MCF 10A (cell line): ENCODE results near the gene ZNFX1. TPM values are rescaled to one million over a fixed set of nuclear protein-coding genes. Genes with fewer than 3 reads are reported as not detected.

Experiments used
- BruUV-seq: library from RNA; stranded (reverse); fragments of 400-500 nt; replicated peaks from 2 replicates; lab custom pipeline; 2021; lab: Mats Ljungman, UMichigan
- CTCF ChIA-PET: fragments of 300-600 bp; sonication (Branson Sonifier 250); formaldehyde crosslinking; extraction: SDS; loops from one replicate; lab custom pipeline; 2021; ENCODE audit warnings: antibody characterized with exemption, inconsistent platforms; lab: Yijun Ruan, JAX
- POLR2A ChIA-PET: fragments of 300-600, 350-650 bp; sonication (Branson Sonifier 250); formaldehyde crosslinking; extraction: SDS; loops from one replicate; lab custom pipeline; 2020; ENCODE audit warnings: antibody characterized with exemption, inconsistent platforms; lab: Yijun Ruan, JAX
- DNase-seq: peaks from one replicate; pipeline ENCODE4 v3.0.0-alpha.2; 2018; ENCODE audit not compliant: unreplicated experiment
- H3K27ac Mint-ChIP-seq: one replicate; pipeline ENCODE4 v1.8.0; 2022; ENCODE audit warnings: mild to moderate bottlenecking, low read depth, mixed read lengths; ENCODE audit not compliant: unreplicated experiment
- H3K27me3 Mint-ChIP-seq: one replicate; pipeline ENCODE4 v1.8.0; 2022; ENCODE audit warnings: mixed read lengths; ENCODE audit not compliant: insufficient read depth, unreplicated experiment
- H3K36me3 Mint-ChIP-seq: one replicate; pipeline ENCODE4 v1.8.0; 2022; ENCODE audit warnings: mild to moderate bottlenecking, moderate library complexity, mixed read lengths; ENCODE audit not compliant: insufficient read depth, unreplicated experiment
- H3K4me1 Mint-ChIP-seq: one replicate; pipeline ENCODE4 v1.8.0; 2022; ENCODE audit warnings: mixed read lengths; ENCODE audit not compliant: insufficient read depth, unreplicated experiment
- H3K4me3 Mint-ChIP-seq: one replicate; pipeline ENCODE4 v1.8.0; 2022; ENCODE audit warnings: mild to moderate bottlenecking, moderate library complexity, mixed read lengths; ENCODE audit not compliant: unreplicated experiment
- H3K9me3 Mint-ChIP-seq: one replicate; pipeline ENCODE4 v1.8.0; 2022; ENCODE audit warnings: mixed read lengths; ENCODE audit not compliant: unreplicated experiment
- CTCF ChIP-seq: fragments of 200-600 bp; IDR thresholded peaks from one replicate; pipeline ENCODE4 v1.8.0; 2022; ENCODE audit warnings: antibody characterized with exemption, mild to moderate bottlenecking; ENCODE audit not compliant: unreplicated experiment
- intact Hi-C: fragments of 100-400 bp; cut with micrococcal nuclease; formaldehyde crosslinking; loops from 2 replicates; pipeline ENCODE4 v1.14.1; 2022
- total RNA-seq: library from RNA; stranded (reverse); gene quantifications from 2 replicates; pipeline ENCODE4 v1.2.3, GENCODE V29; 2022

ZNFX1 gene
- total RNA-seq, 1 experiment from 2014 or later = 24.3 TPM

- peak overlapping the region; percentile 96 for H3K27ac Mint-ChIP-seq
- no peak for TF ChIP-seq CTCF
- POLR2A ChIA-PET = interaction anchor here (0.5 to 8.8 kb wide), 25 partner anchors 9 to 1920 kb away, joined by 3 to 170 read pairs (median 4); partner anchors contain the start of genes CSE1L, DDX27 and STAU1
- peaks cover 70% of the 10 kb centered on the region for H3K4me1 Mint-ChIP-seq
- intact Hi-C loops = loop anchor here (5.0 kb wide), 1 partner anchor 42 kb away; no protein-coding TSS in a partner anchor
- peaks cover 86% of the 10 kb centered on the region for H3K36me3 Mint-ChIP-seq
- peak; percentile 16 for DNase-seq
- H3K4me3 Mint-ChIP-seq = peak overlapping the region; percentile 81
- H3K9me3 Mint-ChIP-seq = no peaks in the 10 kb centered on the region
- CTCF ChIA-PET = interaction anchor here (0.6 to 0.7 kb wide), 4 partner anchors 34 to 256 kb away, joined by 3 to 4 read pairs (median 3); no protein-coding TSS in a partner anchor
- TSS peak; percentile 75 for BruUV-seq
- no peaks in the 10 kb centered on the region for H3K27me3 Mint-ChIP-seq
Measured at GRCh38 chr20:49280463-49281058, 2.7 kb upstream of the ZNFX1 start.

- POLR2A ChIA-PET = interaction anchor here (0.5 to 8.8 kb wide), 30 partner anchors 9 to 1919 kb away, joined by 3 to 170 read pairs (median 4); partner anchors contain the start of genes CSE1L, DDX27, SPATA2 and STAU1
- CTCF ChIA-PET = interaction anchor here (0.7 kb wide), 2 partner anchors 33 to 257 kb away, joined by 3 to 4 read pairs; no protein-coding TSS in a partner anchor
- BruUV-seq = no TSS peak
- no peaks in the 10 kb centered on the region for H3K27me3 Mint-ChIP-seq
- H3K36me3 Mint-ChIP-seq = peaks cover 86% of the 10 kb centered on the region
- peak overlapping the region; percentile 81 for H3K4me3 Mint-ChIP-seq
- no peaks in the 10 kb centered on the region for H3K9me3 Mint-ChIP-seq
- peak; percentile 28 for DNase-seq
- peak overlapping the region; percentile 96 for H3K27ac Mint-ChIP-seq
- intact Hi-C loops = loop anchor here (2.0 to 5.0 kb wide), 2 partner anchors 33 to 42 kb away; no protein-coding TSS in a partner anchor
- no peak for TF ChIP-seq CTCF
- peaks cover 67% of the 10 kb centered on the region for H3K4me1 Mint-ChIP-seq
Measured at GRCh38 chr20:49279677-49280462, 2.0 kb upstream of the ZNFX1 start.

- CTCF ChIA-PET = no interaction called here
- H3K4me1 Mint-ChIP-seq = peaks cover 58% of the 10 kb centered on the region
- intact Hi-C loops = loop anchor here (2.0 kb wide), 1 partner anchor 32 kb away; no protein-coding TSS in a partner anchor
Measured at GRCh38 chr20:49278818-49279676, 1.2 kb upstream of the ZNFX1 start.

More at GRCh38 chr20:49278818-49279676, 1.2 kb upstream of the ZNFX1 start:
- POLR2A ChIA-PET = interaction anchor here (0.6 to 8.8 kb wide), 25 partner anchors 8 to 870 kb away, joined by 3 to 170 read pairs (median 4); partner anchors contain the start of genes CSE1L, DDX27, SPATA2 and STAU1
- H3K9me3 Mint-ChIP-seq = no peaks in the 10 kb centered on the region
- peak; percentile 34 for DNase-seq
- no peak for TF ChIP-seq CTCF
- peak overlapping the region; percentile 81 for H3K4me3 Mint-ChIP-seq
- peak overlapping the region; percentile 96 for H3K27ac Mint-ChIP-seq
- TSS peak; percentile 63 for BruUV-seq
- H3K36me3 Mint-ChIP-seq = peaks cover 82% of the 10 kb centered on the region
- no peaks in the 10 kb centered on the region for H3K27me3 Mint-ChIP-seq
